AG04450 (cell line): ENCODE data around the gene SELENBP1. TPM values are rescaled to one million over a fixed set of nuclear protein-coding genes. Genes with fewer than 3 reads are reported as not detected.
A peak's percentile ranks its signal among the peaks of the same experiment; 100 is the strongest.

Experiments used
- CTCF ChIA-PET: fragments of 300-600, 350-600 bp; formaldehyde crosslinking; extraction: SDS; loops from one replicate; lab custom pipeline; 2022; ENCODE audit warnings: antibody characterized with exemption, inconsistent platforms; lab: Charles Lee
- POLR2A ChIA-PET: fragments of 350-600 bp; formaldehyde crosslinking; extraction: SDS; loops from one replicate; lab custom pipeline; 2021; ENCODE audit warnings: antibody characterized with exemption, inconsistent platforms; lab: Yijun Ruan, JAX
- DNase-seq: peaks from one replicate; pipeline ENCODE4 v3.0.0-alpha.2; 2011; ENCODE audit warnings: low read depth, low spot score
- H3K27ac ChIP-seq: one replicate; pipeline ENCODE4 v1.5.1; 2012; ENCODE audit warnings: low read depth, low read length, control low read depth
- H3K27me3 ChIP-seq: one replicate; pipeline ENCODE4 v1.6.0; 2012; ENCODE audit warnings: low read length; ENCODE audit not compliant: control insufficient read depth, insufficient read depth
- H3K4me3 ChIP-seq: 2 replicates; pipeline ENCODE4 v1.5.1; 2011; ENCODE audit warnings: mild to moderate bottlenecking, low read depth, low read length, control low read depth
- H3K9me3 ChIP-seq: 2 replicates; pipeline ENCODE4 v1.5.1; 2012; ENCODE audit warnings: low read length; ENCODE audit not compliant: control insufficient read depth, insufficient read depth
- polyA minus RNA-seq: library from RNA; depleted of rRNA, polyadenylated mRNA; stranded (reverse); fragments of >200 nt; gene quantifications from 2 replicates; pipeline ENCODE4 v1.2.3, GENCODE V29; 2011; rRNA and poly(A)+ RNA removed
- polyA plus RNA-seq: library from polyadenylated mRNA; depleted of rRNA; stranded (reverse); fragments of >200 nt; gene quantifications from 2 replicates; pipeline ENCODE4 v1.2.3, GENCODE V29; 2011; rRNA removed
- TF ChIP-seq, protein P1 (sequence below): IDR thresholded peaks from 2 replicates; pipeline ENCODE4 v1.5.1; 2011; ENCODE audit warnings: low read depth, low read length, control low read depth, inconsistent platforms

SELENBP1 gene
- 85.0 and 102 TPM in 2 replicates for polyA plus RNA-seq
- 65.1 and 96.2 TPM in 2 replicates for polyA minus RNA-seq

DNA sequence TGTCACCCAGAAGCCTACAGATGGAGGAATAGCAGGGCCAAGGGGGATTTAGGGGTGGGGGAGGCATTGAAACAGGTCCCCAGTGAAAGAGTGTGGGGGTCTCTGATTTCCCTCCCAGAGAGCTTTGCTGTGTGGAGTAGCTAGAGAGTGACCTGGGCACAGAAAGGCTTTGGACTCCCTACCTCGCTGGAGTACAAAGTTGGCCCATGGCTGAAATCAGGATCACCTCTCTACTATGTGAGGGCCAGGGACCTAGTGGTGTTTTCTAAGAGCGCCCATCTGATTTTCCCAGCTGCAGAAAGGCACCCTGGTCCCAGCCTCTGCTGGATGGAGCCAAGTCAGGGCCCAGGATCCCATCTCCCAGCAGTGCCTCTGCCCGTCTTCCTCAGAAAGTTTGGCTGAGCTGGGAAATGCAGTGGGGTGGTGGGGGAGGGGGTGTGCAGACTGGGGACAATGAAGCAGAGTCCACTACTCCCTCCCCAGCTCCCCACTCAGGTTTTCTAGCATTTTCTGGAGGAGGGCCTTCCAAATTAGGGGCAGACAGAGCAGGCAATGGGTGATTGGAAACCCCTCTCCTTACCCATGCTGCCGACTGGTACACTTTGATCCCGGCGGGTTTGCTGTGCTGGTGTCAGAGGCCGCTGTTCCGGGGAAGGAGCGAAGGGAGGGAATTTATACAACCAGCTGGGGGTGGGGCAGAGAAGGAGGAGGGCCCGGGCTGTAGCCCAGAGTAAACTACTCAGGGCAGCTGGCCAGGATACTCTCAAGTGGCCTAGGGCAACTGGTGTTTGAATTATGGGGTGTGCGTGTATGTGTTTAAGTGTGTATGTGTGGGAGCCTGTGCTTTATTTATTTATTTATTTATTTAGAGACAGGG, at the start of gene SELENBP1:
TSS of gene SELENBP1 (minus strand) at position 648 of the 877 bp plus-strand sequence. CDS start at position 584, 64 bp downstream.
- peak within 1 kb of the TSS; percentile 70 for H3K4me3 ChIP-seq
- CTCF ChIA-PET: interaction anchor here (1.6 kb wide), 1 partner anchor 31 kb away, joined by 10 read pairs; no protein-coding TSS in a partner anchor
- peak within 1 kb of the TSS; percentile 31 for H3K27ac ChIP-seq

DNA sequence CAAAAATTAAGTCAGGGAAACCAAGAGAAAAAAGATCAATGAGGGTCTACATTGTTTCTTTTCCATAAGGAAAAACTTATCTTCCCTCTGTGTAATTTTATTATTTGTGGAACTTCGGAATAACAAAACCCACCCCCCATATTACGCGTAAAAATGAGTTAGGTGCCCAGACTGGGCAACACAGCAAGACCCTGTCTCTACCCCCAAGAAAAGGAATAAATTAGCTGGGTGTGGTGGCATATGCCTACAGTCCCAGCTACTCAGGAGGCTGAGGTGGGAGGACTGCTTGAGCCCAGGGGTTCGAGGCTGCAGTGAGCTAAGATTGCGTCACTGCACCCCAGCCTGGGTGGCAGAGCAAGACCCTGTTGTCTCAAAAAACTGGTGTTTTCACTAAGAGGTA, 47.3 kb upstream of the SELENBP1 start:
- H3K27me3 ChIP-seq: no peaks in the 10 kb centered on the region
- H3K27ac ChIP-seq: no peak overlapping the region
- H3K4me3 ChIP-seq: no peak overlapping the region
- ChIA-PET POLR2A (no interaction called here), CTCF (interaction anchor here (0.6 kb wide), 1 partner anchor 69 kb away, joined by 4 read pairs; no protein-coding TSS in a partner anchor)
- H3K9me3 ChIP-seq: no peaks in the 10 kb centered on the region
- TF ChIP-seq, protein P1, sequence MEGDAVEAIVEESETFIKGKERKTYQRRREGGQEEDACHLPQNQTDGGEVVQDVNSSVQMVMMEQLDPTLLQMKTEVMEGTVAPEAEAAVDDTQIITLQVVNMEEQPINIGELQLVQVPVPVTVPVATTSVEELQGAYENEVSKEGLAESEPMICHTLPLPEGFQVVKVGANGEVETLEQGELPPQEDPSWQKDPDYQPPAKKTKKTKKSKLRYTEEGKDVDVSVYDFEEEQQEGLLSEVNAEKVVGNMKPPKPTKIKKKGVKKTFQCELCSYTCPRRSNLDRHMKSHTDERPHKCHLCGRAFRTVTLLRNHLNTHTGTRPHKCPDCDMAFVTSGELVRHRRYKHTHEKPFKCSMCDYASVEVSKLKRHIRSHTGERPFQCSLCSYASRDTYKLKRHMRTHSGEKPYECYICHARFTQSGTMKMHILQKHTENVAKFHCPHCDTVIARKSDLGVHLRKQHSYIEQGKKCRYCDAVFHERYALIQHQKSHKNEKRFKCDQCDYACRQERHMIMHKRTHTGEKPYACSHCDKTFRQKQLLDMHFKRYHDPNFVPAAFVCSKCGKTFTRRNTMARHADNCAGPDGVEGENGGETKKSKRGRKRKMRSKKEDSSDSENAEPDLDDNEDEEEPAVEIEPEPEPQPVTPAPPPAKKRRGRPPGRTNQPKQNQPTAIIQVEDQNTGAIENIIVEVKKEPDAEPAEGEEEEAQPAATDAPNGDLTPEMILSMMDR: no peak
- no peak for DNase-seq

More for the DNA sequence above, at the start of gene SELENBP1:
- DNase-seq: peak; percentile 38
- TF ChIP-seq, protein P1: no peak
- POLR2A ChIA-PET: interaction anchor here (0.6 to 2.3 kb wide), 11 partner anchors 10 to 569 kb away, joined by 3 to 8 read pairs (median 3); partner anchors contain the start of gene PI4KB
- Histone ChIP-seq H3K9me3 (no peaks in the 10 kb centered on the region; the same call in 1 of the 2 replicates), H3K27me3 (no peaks in the 10 kb centered on the region)

DNA sequence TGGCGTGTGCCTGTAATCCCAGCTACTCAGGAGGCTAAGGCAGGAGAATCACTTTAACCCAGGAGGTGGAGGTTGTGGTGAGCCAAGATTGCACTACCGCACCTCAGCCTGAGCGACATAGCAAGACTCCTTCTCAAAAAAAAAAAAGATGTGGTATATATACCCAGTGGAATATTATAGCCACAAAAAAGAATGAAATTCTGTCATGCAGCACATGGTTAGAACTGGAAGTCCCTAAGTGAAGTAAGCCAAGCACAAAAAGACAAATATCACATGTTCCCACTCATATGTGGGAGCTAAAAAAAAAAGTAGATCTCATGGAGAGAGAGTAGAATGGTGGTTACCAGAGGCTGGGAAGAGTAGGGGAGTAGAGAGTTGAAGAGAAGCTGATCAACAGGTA, 45.6 kb upstream of the SELENBP1 start:
- Histone ChIP-seq H3K4me3 (no peak overlapping the region), H3K27me3 (no peaks in the 10 kb centered on the region), H3K9me3 (no peaks in the 10 kb centered on the region), H3K27ac (no peak overlapping the region)
- ChIA-PET CTCF (interaction anchor here (1.7 kb wide), 1 partner anchor 77 kb away, joined by 5 read pairs; no protein-coding TSS in a partner anchor), POLR2A (interaction anchor here (0.7 kb wide), 2 partner anchors 18 to 46 kb away, joined by 3 read pairs; no protein-coding TSS in a partner anchor)
- no peak for DNase-seq
- TF ChIP-seq, protein P1: no peak

DNA sequence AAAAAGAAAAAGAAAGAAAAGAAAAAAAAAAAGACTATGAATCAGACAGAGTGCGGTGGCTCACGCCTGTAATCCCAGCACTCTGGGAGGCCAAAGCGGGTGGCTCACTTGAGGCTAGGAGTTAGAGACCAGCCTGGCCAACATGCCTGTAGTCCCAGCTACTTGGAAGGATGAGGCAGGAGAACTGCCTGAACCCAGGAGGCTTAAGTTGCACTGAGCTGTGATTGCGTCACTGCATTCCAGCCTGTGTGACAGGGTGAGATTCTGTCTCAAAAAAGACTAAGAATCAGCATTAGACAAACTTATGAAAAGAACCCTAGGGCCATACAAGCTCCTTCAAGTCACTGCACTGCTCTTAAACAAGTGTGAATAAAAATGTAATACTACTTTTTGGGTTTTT, 43.7 kb upstream of the SELENBP1 start:
- no peaks in the 10 kb centered on the region for H3K9me3 ChIP-seq
- H3K4me3 ChIP-seq: no peak overlapping the region
- DNase-seq: peak; percentile 46
- POLR2A ChIA-PET: interaction anchor here (0.6 to 1.3 kb wide), 4 partner anchors 13 to 133 kb away, joined by 3 to 7 read pairs (median 4); partner anchors contain the start of gene PSMB4
- TF ChIP-seq, protein P1: no peak
- peak overlapping the region; percentile 11 for H3K27ac ChIP-seq
- H3K27me3 ChIP-seq: no peaks in the 10 kb centered on the region
- CTCF ChIA-PET: interaction anchor here (0.9 to 1.4 kb wide), 4 partner anchors 28 to 178 kb away, joined by 3 to 5 read pairs (median 4); no protein-coding TSS in a partner anchor
